Pancreas (tissue), 10 donors: ENCODE measurements around the gene OCA2. TPM values are rescaled to one million over a fixed set of nuclear protein-coding genes. Genes with fewer than 3 reads are reported as not detected.
"Not testable (repeated sequence)": the region's sequence is repeated elsewhere in the genome, so short reads cannot be mapped to it uniquely, and the experiment has no call there.

Source experiments
- ATAC-seq, 4 donors: fragments of 200-7000 bp; cut with Tn5 transposase; one replicate each; pipeline versions ENCODE4 v1.8.0 to v1.9.1; 2020; ENCODE audit warnings: mild to moderate bottlenecking in 4 of 4, moderate library complexity in 4 of 4
- DNase-seq, 6 donors: peaks; one replicate each; pipeline ENCODE4 v3.0.0-alpha.2; 2020
- FAIRE-seq: peaks from 2 replicates; lab custom pipeline; 2012; peaks lifted over from hg19 to GRCh38; lab: Jason Lieb, UNC
- H3K27ac ChIP-seq, 4 donors: fragments of 200-600 bp; sonication (generic); 1 replicate in 3 of 4; 2 replicates in 1 of 4; pipeline versions ENCODE4 v1.5.0 to v1.8.0; 2020
- H3K27me3 ChIP-seq, 4 donors: fragments of 200-600 bp; one replicate each; pipeline ENCODE4 v1.8.0; 2021
- H3K36me3 ChIP-seq, 3 donors: fragments of 200-600 bp; sonication (generic) in 1 of 3; one replicate each; pipeline versions ENCODE4 v1.5.0 to v1.8.0; 2020 to 2021
- H3K4me1 ChIP-seq, 3 donors: fragments of 200-600 bp; one replicate each; pipeline ENCODE4 v1.8.0; 2021
- H3K4me3 ChIP-seq, 4 donors: fragments of 200-600 bp; sonication (generic) in 2 of 4; one replicate each; pipeline versions ENCODE4 v1.5.0 to v1.8.0; 2020 to 2021
- H3K9me3 ChIP-seq, 4 donors: fragments of 200-600 bp; one replicate each; pipeline ENCODE4 v1.8.0; 2021
- WGBS, 2 donors: extraction: QIAGEN DNeasy Blood & Tissue Kit; methylation state at CpG; one replicate each; pipeline ENCODE4 v1.1.7; 2013; 5-methylcytosine and 5-hydroxymethylcytosine counted together
- intact Hi-C, 3 donors: fragments of 100-400 bp; cut with DNase I; formaldehyde crosslinking; loops; one replicate each; pipeline versions ENCODE4 v1.11.1 to v1.14.2; 2022
- polyA plus RNA-seq, 2 donors: library from polyadenylated mRNA; stranded (reverse); fragments of 200-250 nt; gene quantifications; one replicate each; pipeline ENCODE4 v1.2.3, GENCODE V29; 2013
- total RNA-seq, 6 donors: library from RNA; stranded (reverse); fragmentation: NEBNext Ultra II Directional in 4 of 6; extraction: Animal tissue kit (Norgen Biotek cat#: 25700) in 4 of 6; gene quantifications; one replicate each; pipeline versions ENCODE4 v1.2.1 to v1.2.4, GENCODE V29; 2021 to 2023
- TF ChIP-seq, protein P1 (sequence below), 4 donors: fragments of 200-600 bp; sonication (generic) in 3 of 4; IDR thresholded peaks; one replicate each; pipeline versions ENCODE4 v1.5.0 to v1.8.0; 2021; ENCODE audit warnings: antibody characterized with exemption in 4 of 4
- donor health status: healthy with polysubstance abuse.
- donor health status: DM: no; HTN: no; CAD: no; lungs with moderate emphysema.
- donor health status: DM: no; HTN: no; CAD: no.
- donor health status: control.
- donor health status: control.
- donor health status: Bipolar disorder and iron deficiency.
- donor health status: DM: yes; HTN: yes; CAD: no.
- donor health status: DM: no; HTN: no; CAD: no.
- donor health status: DM: no; HTN: no; CAD: no.
- donor health status: DM: yes; HTN: yes; CAD: no.

The OCA2 gene
- total and polyA plus RNA-seq, 8 donors = 0.12 to 0.31 (median 0.18) TPM; not detected in 4

DNA sequence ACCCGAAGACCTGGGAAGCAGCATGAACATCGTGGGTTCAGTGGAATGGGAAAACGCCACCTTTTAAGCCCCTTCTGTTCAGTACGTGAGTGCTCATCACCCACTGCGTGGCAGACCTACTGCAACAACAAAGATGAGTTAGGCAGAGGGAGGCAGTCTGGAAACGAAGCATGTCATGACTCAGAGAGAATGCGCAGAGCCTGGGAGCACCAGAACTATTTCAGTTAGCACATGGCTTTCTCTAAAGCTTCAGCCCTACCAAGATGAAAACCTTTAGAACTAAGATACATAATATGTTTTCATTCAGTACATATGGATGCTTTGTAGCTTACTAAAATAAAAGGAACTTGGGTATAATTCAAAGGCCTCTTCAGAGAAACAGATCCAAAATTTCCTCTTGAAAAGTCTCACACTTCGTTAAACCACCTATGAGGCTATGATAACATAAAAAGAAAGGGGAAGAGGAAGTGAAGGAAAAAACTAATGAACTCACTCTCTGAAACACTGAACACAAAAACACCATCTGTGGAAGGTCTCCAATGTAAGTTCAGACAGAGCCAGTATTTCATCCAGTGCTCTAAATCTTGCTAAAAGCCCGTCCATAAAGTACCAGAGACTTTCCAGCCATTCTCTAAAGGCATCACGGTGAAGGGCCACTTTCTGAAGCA, 140.1 kb downstream of the OCA2 start:
- intact Hi-C loops = no loop called here
- no peak for ATAC-seq
- TF ChIP-seq, protein P1, sequence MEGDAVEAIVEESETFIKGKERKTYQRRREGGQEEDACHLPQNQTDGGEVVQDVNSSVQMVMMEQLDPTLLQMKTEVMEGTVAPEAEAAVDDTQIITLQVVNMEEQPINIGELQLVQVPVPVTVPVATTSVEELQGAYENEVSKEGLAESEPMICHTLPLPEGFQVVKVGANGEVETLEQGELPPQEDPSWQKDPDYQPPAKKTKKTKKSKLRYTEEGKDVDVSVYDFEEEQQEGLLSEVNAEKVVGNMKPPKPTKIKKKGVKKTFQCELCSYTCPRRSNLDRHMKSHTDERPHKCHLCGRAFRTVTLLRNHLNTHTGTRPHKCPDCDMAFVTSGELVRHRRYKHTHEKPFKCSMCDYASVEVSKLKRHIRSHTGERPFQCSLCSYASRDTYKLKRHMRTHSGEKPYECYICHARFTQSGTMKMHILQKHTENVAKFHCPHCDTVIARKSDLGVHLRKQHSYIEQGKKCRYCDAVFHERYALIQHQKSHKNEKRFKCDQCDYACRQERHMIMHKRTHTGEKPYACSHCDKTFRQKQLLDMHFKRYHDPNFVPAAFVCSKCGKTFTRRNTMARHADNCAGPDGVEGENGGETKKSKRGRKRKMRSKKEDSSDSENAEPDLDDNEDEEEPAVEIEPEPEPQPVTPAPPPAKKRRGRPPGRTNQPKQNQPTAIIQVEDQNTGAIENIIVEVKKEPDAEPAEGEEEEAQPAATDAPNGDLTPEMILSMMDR (IDR thresholded peaks at IDR 0.05) = no peak
- no peaks in the 10 kb centered on the region for H3K4me1 ChIP-seq
- no peaks in the 10 kb centered on the region for H3K9me3 ChIP-seq
- no peak for DNase-seq
- H3K27me3 ChIP-seq = no peaks in the 10 kb centered on the region
- H3K36me3 ChIP-seq = no peaks in the 10 kb centered on the region
- H3K27ac ChIP-seq = no peak overlapping the region
- no peak for FAIRE-seq
- 59 to 76% methylated on average over 10 of the region's 10 CpGs for WGBS, 2 donors
- no peak overlapping the region for H3K4me3 ChIP-seq

DNA sequence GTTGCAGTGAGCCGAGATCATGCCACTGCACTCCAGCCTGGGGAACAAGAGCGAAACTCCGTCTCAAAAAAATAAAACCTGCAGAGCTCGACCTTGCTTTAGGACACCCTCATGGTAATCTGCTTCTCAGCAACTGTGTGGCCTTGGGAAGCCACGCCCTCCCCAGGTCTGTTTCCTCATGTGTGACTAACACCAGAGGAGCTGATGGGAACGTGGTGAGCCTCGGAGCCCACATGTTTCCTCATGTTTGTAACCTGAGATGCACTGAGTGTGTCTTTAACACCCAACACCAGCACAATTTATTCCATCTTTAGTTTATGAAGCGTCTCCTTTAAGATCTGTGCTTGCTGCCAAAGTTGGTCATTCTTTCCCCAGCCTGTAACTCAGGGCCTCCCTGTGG, 142.8 kb downstream of the OCA2 start:
- Histone ChIP-seq H3K36me3 (no peaks in the 10 kb centered on the region), H3K9me3 (no peaks in the 10 kb centered on the region), H3K4me1 (no peaks in the 10 kb centered on the region), H3K4me3 (no peak overlapping the region), H3K27ac (no peak overlapping the region), H3K27me3 (no peaks in the 10 kb centered on the region)
- peak in 2 of 4 donors; percentile 18 to 40 for ATAC-seq
- FAIRE-seq = no peak
- DNase-seq = no peak
- intact Hi-C loops = no loop called here
- TF ChIP-seq, protein P1 (IDR thresholded peaks at IDR 0.05) = no peak
- WGBS, 2 donors = 34 to 44% methylated on average over 8 of the region's 8 CpGs

DNA sequence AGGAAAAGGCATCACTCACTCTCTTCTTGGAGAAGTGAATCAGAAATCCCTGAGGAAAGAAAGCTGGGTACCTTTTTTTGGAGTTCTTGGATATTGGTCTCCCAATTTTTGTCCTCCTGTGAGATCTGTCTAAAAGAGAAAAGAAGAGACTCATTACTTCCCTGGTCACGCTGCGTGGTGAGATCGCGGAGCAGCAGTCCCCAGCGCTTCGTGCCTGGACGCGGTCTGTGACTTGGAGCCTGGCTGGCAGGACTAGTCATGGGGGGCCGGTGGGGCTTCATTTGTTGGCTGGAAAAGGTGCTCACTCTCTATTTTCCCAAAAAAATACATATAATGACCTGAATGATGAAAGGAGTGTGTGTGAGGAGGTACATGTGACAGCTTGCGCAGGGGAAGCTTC, 144.0 kb downstream of the OCA2 start:
- TF ChIP-seq, protein P1 (IDR thresholded peaks at IDR 0.05) = no peak
- Histone ChIP-seq H3K4me1 (no peaks in the 10 kb centered on the region), H3K4me3 (no peak overlapping the region), H3K36me3 (no peaks in the 10 kb centered on the region), H3K27ac (no peak overlapping the region), H3K27me3 (no peaks in the 10 kb centered on the region), H3K9me3 (no peaks in the 10 kb centered on the region)
- WGBS, 2 donors = 89 to 92% methylated on average over 10 of the region's 10 CpGs
- DNase-seq (no peak), ATAC-seq (no peak), FAIRE-seq (no peak)
- intact Hi-C loops = no loop called here

DNA sequence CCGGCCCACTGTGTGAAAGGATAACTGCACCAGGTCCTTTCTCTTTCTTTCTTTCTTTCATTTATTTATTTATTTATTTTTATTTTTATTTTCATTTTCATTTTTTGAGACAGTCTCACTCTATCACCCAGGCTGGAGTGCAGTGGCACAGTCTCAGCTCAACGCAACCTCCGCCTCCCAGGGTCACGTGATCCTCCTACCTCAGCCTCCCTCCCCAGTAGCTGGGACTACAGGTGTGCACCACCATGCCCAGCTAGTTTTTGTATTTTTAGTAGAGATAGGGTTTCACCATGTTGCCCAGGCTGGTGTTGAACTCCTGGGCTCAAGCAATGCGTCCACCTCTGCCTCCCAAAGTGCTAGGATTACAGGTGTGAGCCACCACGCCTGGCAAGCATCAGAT, 146.5 kb downstream of the OCA2 start:
- DNase-seq, H3K4me1 ChIP-seq, intact Hi-C loops, H3K36me3 ChIP-seq, H3K27ac ChIP-seq, FAIRE-seq, H3K4me3 ChIP-seq, H3K9me3 ChIP-seq, H3K27me3 ChIP-seq, ATAC-seq: not testable (repeated sequence)
- WGBS, 2 donors = 70 to 86% methylated on average over 6 of the region's 6 CpGs

- 64 to 80% methylated on average over 13 of the region's 13 CpGs for WGBS, 2 donors
- intact Hi-C loops = no loop called here
- TF ChIP-seq, protein P1 (IDR thresholded peaks at IDR 0.05) = no peak
- Histone ChIP-seq H3K4me3 (no peak overlapping the region), H3K9me3 (no peaks in the 10 kb centered on the region), H3K36me3 (no peaks in the 10 kb centered on the region), H3K27ac (no peak overlapping the region), H3K4me1 (no peaks in the 10 kb centered on the region), H3K27me3 (no peaks in the 10 kb centered on the region)
- ATAC-seq (no peak), DNase-seq (no peak), FAIRE-seq (no peak)
These were observed 147.8 kb downstream of the OCA2 start for GRCh38 chr15:27951191-27951890.
